Brain microvascular endothelial cell (primary cell): Measurements from ENCODE around the gene MSANTD2.

Source experiments
- DNase-seq: peaks from one replicate; pipeline ENCODE4 v3.0.0-alpha.2; 2020
- H3K27ac ChIP-seq: fragments of 250-450 bp; sonication (Bioruptor Pico); 2 replicates; pipeline ENCODE4 v1.5.1; 2020; ENCODE audit warnings: mild to moderate bottlenecking, moderate library complexity
- H3K27me3 ChIP-seq: fragments of 250-450 bp; sonication (Bioruptor Pico); replicated peaks from 2 replicates; pipeline ENCODE4 v1.5.1; 2020; ENCODE audit warnings: mild to moderate bottlenecking
- H3K36me3 ChIP-seq: fragments of 250-450 bp; sonication (Bioruptor Pico); replicated peaks from 2 replicates; pipeline ENCODE4 v1.5.1; 2020; ENCODE audit warnings: mild to moderate bottlenecking
- H3K4me3 ChIP-seq: 2 replicates; pipeline ENCODE4 v1.5.1; 2011; ENCODE audit warnings: low read depth, mild to moderate bottlenecking, control low read depth, low read length, moderate library complexity
- in situ Hi-C: cut with HindIII; loops from 2 replicates; pipeline ENCODE4 v1.10.0; 2017; ENCODE audit warnings: low sequenced_read_pairs, low pct_ligation_motif_present
- TF ChIP-seq, protein P1 (sequence below): IDR thresholded peaks from 2 replicates; pipeline ENCODE4 v1.5.1; 2011; ENCODE audit warnings: low read depth, mild to moderate bottlenecking, moderate library complexity, low read length, control low read depth, inconsistent platforms; ENCODE audit errors: missing control alignments

The MSANTD2 gene

DNA sequence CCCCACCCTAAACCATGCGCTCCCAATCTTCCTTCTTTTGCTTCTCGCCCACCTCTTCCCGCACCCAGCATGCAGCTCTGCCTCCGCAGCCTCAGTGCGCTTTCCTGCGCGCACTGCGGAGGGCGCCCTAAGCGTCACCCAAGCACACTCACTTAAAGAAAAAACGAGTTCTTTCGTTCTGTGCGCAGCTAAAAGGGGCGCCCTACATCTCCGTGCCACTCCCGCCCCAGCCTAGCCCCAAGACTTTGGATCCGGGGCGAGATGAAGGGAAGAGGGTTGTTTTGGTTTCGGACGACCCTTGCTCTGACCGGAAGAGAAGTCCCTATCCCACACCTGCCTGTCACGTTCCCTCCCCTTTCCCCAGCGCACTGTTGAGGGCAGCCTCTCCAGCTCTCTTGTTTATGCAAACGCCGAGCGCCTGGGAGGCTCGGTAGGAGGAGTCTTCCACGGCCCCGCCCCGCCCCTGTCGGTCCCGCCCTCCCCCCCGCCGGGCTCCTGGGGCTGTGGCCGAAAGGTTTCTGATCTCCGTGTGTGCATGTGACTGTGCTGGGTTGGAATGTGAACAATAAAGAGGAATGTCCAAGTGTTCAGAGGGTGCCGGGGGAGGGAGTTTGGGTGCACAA is 53.5 kb downstream of the MSANTD2 start:
- H3K36me3 ChIP-seq, result no peaks in the 10 kb centered on the region
- in situ Hi-C loops, result no loop called here
- DNase-seq, result peak; percentile 78
- peak overlapping the region; percentile 45 for H3K27ac ChIP-seq
- no peaks in the 10 kb centered on the region for H3K27me3 ChIP-seq
- TF ChIP-seq, protein P1, sequence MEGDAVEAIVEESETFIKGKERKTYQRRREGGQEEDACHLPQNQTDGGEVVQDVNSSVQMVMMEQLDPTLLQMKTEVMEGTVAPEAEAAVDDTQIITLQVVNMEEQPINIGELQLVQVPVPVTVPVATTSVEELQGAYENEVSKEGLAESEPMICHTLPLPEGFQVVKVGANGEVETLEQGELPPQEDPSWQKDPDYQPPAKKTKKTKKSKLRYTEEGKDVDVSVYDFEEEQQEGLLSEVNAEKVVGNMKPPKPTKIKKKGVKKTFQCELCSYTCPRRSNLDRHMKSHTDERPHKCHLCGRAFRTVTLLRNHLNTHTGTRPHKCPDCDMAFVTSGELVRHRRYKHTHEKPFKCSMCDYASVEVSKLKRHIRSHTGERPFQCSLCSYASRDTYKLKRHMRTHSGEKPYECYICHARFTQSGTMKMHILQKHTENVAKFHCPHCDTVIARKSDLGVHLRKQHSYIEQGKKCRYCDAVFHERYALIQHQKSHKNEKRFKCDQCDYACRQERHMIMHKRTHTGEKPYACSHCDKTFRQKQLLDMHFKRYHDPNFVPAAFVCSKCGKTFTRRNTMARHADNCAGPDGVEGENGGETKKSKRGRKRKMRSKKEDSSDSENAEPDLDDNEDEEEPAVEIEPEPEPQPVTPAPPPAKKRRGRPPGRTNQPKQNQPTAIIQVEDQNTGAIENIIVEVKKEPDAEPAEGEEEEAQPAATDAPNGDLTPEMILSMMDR, result peak; percentile 77
- H3K4me3 ChIP-seq, result peak overlapping the region; percentile 68

DNA sequence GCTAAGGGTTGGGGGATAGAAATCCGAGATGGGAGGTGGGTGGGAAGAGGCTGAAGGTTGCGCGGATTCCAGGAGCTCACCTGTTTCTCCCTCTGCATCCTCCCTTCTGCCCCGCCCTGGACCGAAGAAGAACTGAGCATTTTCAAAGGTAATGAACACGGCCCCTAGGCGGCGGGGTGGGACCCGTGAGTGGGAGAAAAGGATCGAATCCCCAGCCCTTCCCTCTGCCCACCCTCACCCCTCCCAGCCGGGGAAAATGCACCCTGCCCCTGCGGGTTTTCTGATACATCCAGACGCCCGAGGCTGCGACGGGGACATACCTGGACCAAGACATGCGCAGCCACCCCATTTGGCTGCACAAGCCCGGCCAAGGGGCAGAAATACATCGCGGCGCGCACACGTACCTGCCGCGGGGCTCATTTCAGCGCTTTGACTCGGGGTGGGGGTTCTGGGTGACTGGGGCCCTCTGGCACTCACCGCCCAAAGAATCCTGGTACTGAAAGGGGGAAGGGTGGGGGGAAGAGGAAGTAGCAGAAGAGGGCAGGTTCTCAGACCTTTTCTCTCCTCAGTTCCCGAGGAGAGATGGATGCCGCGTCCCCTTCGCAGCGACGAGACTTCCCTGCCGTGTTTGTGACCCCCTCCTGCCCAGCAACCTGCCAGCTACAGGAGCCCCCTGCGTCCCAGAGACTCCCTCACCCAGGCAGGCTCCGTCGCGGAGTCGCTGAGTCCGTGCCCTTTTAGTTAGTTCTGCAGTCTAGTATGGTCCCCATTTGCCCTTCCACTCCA is 54.2 kb downstream of the MSANTD2 start:
- in situ Hi-C loops, result no loop called here
- Histone ChIP-seq H3K27ac (no peak overlapping the region), H3K36me3 (no peaks in the 10 kb centered on the region), H3K4me3 (peak overlapping the region; percentile 68), H3K27me3 (no peaks in the 10 kb centered on the region)
- TF ChIP-seq, protein P1, result peak; percentile 57
- no peak for DNase-seq

DNA sequence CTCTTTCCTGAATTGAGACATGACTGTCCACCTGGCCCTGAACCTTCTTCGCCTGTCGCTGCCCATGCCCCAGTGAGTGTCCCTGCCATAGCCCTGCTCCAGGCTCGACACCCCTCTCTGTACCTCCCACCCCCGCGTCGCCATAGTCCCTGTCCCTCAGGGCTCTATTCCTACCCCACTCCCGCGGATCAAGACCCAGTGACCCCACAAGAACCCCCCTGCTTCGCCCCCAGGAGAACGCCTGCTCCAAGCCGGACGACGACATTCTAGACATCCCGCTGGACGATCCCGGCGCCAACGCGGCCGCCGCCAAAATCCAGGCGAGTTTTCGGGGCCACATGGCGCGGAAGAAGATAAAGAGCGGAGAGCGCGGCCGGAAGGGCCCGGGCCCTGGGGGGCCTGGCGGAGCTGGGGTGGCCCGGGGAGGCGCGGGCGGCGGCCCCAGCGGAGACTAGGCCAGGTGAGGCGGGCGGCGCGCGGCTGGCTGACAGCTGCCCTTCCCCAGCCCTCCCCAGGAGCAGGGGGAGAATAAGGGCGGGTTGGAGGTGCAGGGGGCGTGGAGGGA is 54.9 kb downstream of the MSANTD2 start:
- DNase-seq, result no peak
- in situ Hi-C loops, result no loop called here
- Histone ChIP-seq H3K27me3 (no peaks in the 10 kb centered on the region), H3K36me3 (no peaks in the 10 kb centered on the region), H3K27ac (no peak overlapping the region), H3K4me3 (peak overlapping the region; percentile 68)
- TF ChIP-seq, protein P1, result no peak

DNA sequence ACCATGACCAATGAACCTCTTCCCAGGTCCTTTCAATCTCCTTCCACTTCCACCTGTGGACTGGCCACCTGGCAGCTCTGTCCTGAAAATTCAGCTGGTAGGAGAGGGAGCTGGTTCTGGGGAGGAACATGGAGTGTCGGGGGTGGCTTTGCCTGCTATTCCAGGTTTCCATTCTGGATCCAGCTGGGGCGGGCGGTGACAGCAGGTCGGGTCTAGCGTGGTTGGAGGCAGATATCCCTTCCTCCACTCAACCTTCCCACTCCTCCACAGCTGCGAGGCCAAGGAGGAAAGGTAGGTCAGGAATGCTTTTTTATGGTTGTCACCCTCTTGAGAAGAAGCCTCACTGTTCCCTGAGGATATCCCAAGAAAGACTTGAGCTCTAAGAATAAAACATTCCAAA is 57.2 kb downstream of the MSANTD2 start:
- Histone ChIP-seq H3K4me3 (no peak overlapping the region), H3K36me3 (no peaks in the 10 kb centered on the region), H3K27me3 (peaks cover 2% of the 10 kb centered on the region), H3K27ac (no peak overlapping the region)
- DNase-seq, result no peak
- TF ChIP-seq, protein P1, result no peak
- in situ Hi-C loops, result no loop called here

DNA sequence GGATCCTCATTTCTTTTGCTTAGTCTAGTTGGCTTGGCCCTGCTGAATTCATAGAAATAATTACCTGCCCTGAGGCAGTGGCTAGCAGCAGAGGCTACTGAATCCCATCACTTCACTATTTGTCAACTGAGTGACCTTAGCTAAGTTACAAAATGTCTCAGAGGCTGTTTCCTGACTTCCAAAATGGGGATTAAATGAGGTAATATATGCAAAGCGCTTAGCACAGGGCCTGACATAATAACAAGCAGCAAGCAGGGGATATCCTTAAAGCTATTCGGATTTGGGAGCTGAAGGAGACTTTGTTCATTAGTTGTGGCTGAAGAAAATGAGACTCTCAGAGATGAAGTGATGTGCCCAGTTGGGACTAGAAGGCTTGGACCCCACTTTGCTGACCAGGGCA is 57.7 kb downstream of the MSANTD2 start:
- TF ChIP-seq, protein P1, result no peak
- Histone ChIP-seq H3K27me3 (peaks cover 2% of the 10 kb centered on the region), H3K27ac (no peak overlapping the region), H3K36me3 (no peaks in the 10 kb centered on the region), H3K4me3 (no peak overlapping the region)
- in situ Hi-C loops, result no loop called here
- DNase-seq, result no peak
